Measurements from ENCODE around the gene KRTAP12-4.
"Not testable (repeated sequence)": the region's sequence is repeated elsewhere in the genome, so short reads cannot be mapped to it uniquely, and the experiment has no call there.

Gene KRTAP12-4, protein sequence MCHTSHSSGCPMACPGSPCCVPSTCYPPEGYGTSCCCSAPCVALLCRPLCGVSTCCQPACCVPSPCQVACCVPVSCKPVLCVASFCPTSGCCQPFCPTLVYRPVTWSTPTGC

DNA sequence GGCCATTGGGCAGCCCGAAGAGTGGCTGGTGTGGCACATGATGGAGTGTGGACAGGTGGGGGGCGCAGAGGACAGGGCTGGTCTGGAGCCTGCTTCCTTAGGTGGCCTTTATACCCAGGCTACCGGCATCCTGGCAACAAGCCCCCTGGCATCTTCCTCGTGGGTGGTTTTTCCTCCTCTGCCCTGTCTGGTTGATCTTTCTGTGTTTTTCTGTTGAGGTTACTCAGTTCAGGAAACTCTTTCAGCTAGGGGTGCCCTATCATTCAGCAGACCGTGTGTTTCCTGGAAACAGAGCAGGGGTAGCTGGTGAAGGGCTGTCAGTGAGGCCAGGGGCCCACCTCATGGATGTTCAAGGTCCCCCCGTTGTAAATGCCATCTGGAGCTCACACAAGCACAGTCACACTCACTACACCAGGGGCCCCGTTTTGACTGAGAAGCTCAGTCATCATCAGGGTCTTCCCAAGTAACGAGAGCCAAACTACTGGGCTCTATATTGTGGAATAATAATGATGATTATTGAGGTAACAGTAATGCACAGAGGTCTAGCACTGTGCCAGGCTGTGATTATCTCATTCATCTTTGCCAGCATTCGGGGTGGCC is at the start of gene KRTAP12-4:
KRTAP12-4 (minus strand) TSS at position 84 of the 600 bp plus-strand sequence; CDS start at position 39, 45 bp downstream.
- no peak for DNase-seq

GRCh38 chr21:44703731-44704635 is 49.5 kb upstream of the KRTAP12-4 start:
- no peak for DNase-seq

GRCh38 chr21:44702973-44703730 is 48.7 kb upstream of the KRTAP12-4 start:
- DNase-seq: no peak

GRCh38 chr21:44702111-44702972 is 47.9 kb upstream of the KRTAP12-4 start:
- DNase-seq: no peak

DNA sequence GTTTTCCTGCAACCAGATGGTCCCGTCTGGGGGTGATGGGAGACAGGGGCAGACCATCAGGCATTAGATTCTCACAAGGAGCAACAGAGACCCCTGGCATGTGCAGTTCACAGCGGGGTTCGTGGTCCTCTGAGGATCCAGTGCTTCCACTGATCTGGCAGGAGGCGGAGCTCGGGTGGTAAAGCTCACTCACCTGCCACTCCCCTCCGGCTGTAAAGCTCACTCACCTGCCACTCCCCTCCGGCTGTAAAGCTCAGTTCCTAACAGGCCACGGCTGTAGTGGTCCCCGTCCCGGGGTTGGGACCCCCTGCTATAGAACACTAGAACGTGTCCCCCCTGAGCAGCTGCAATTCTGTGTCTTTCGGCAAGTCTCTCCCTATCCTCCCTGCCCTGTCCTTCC is 47.1 kb upstream of the KRTAP12-4 start:
- DNase-seq: no peak

DNA sequence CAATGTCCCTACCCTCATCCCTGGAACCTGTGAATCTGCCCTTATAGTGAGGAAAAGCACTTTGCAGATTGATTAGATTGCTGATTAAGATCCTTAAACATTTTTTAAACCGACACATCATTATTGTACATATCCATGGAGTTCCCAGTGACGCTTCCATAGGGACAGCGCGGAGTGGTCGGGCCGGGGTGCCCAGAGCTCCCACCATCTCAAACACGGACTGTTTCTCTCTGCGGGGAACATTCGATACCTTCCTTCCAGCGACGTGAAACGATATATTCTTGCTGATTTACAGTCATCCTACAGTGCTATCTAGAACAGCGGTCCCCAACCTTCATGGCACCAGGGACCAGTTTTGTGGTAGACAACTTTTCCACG is 46.6 kb upstream of the KRTAP12-4 start:
- no peak for DNase-seq

DNA sequence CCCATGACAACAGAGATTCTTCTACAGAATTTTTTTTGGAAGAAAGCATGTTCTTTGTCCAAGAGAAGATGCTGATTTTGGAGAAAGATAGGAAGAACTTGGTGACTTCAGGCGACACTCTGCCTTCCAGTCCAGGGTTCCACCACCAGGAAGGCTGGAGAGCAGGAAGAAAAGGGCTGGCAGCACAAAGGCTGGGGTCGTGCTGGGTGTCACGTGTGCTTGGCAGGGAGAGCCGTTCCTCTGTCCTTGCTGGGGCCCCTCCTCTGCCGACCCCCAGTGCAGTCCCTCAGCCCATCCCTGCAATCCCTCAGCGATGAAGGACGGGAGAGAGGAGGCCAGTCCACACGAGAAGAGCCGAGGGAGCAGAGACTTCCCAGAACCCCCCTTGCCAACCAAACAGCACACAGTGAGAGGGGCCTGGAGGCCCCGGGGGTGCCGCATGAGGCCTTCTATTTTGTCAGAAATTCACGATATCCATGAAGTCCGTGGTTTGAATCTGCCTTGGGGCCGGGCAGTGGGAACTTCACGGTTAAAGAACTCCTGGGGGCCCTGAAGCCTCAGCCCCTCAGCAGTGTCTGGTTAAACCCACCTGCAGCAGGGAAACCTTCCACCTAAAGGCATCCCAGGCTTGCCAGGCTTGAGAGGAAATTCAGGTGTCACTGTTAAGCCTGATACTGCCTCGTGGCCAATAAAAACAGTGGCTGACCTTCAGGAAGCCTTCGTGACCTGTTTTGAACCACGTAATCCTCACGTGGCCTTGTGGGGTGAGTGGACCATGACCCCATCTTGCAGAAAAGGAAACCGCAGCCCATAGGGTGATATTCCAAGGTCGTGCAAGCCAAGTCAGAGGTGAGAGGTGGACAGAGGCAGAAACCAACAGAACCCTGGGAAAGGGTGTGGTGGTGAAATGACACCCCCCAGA is 45.9 kb upstream of the KRTAP12-4 start:
- DNase-seq: no peak

DNA sequence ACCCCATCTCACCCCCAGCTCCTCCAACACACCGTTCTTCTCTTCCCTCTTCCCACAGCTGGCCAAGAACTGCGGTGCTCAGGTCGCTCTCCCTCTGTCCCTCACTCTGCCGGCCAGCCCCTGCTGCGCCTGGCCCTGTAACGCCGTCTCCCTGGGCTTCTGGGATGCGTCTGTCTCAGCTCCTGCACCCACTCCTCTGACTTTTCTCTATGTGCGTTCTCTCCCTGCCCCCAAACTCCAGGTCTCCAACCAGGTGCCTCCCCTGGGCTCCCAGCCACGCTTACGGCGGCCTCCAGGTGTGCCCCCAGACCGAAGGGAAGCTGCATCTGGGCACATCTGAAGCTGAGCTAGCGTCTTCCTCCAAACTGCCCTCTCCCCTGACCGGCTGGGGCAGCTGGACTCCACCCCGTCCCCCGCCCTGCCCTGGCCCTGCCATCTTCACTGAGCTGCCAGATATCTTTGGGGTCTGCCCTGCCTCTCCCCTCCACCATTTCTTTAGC is 45.1 kb upstream of the KRTAP12-4 start:
- no peak for DNase-seq

DNA sequence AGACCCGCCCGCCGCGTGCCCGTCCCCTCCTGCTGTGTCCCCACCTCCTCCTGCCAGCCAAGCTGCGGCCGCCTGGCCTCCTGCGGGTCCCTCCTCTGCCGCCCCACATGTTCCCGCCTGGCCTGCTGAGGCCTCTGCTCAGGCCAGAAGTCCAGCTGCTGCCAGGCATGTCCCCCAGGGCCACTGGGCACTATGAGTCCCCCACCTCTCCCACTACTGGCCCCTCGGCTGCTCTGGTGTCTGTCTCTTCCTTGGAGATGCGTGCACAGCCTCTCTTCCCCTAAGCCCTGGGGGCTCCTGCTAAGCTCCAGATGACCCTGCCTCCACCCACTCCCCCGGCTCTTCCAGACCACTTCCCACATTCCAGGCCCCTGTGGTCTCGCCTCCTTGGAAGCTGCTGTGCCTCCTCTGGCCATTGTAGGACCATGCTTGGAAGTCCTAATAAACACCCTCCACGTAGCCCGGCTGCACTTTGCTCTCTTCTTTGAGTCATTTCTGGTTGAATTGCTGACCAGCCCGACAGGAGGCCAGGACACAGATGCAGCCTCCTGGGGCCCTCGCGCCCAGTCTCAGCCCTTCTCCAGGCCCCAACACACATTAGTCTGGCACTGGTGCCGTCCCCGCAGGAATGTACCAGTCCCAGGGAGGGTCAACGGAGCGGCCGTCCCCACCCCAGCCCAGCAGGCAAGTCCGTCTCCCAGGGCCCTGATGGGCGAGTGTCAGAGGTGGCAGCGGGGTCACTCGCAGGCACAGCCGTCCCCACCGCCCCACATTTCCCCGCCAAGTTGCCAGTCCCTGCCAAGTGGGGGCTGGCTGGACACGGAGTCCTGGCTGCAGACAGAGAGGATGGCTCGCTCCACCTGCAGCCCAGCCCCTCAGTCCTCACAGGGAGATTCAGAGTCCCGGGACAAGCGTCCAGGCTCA is 43.6 kb upstream of the KRTAP12-4 start:
- DNase-seq: no peak

DNA sequence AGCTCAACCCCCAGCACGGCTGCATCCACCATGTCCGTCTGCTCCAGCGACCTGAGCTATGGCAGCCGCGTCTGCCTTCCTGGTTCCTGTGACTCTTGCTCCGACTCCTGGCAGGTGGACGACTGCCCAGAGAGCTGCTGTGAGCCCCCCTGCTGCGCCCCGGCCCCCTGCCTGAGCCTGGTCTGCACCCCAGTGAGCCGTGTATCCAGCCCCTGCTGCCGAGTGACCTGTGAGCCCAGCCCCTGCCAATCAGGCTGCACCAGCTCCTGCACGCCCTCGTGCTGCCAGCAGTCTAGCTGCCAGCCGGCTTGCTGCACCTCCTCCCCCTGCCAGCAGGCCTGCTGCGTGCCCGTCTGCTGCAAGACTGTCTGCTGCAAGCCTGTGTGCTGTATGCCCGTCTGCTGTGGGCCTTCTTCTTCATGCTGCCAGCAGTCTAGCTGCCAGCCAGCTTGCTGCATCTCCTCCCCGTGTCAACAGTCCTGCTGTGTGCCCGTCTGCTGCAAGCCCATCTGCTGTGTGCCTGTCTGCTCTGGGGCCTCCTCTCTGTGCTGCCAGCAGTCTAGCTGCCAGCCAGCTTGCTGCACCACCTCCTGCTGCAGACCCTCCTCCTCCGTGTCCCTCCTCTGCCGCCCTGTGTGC is 42.8 kb upstream of the KRTAP12-4 start, which contains the start of gene KRTAP10-12:
KRTAP10-12 (plus strand) TSS at position 1 of the 639 bp plus-strand sequence; CDS start at position 31, 30 bp downstream.
- not testable (repeated sequence) for DNase-seq

- no peak for DNase-seq
Observed at GRCh38 chr21:44696572-44696971, 42.1 kb upstream of the KRTAP12-4 start.

GRCh38 chr21:44695641-44696040 is 41.2 kb upstream of the KRTAP12-4 start:
- no peak for DNase-seq

- no peak for DNase-seq
Observed at GRCh38 chr21:44695184-44695583, 40.7 kb upstream of the KRTAP12-4 start.

DNA sequence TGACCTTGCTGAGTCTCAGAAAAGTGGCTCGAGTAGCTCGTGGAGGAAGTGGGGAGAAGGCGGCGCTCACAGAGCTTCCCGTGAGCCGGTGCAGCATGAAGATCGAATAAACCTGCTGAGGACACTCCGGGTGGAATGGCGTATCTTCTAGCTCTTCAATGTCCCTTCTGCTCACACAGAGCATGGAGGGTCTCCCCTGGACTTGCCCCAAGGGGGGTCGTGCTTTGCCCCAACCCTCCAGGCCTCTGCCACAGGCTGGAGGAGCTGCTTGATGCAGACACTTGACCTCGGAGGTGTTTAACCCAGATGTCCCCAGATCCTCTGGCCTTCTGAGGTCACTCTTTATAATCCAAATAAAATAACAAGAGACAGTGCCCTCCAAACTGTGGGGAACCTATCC is 40.3 kb upstream of the KRTAP12-4 start:
- no peak for DNase-seq

DNA sequence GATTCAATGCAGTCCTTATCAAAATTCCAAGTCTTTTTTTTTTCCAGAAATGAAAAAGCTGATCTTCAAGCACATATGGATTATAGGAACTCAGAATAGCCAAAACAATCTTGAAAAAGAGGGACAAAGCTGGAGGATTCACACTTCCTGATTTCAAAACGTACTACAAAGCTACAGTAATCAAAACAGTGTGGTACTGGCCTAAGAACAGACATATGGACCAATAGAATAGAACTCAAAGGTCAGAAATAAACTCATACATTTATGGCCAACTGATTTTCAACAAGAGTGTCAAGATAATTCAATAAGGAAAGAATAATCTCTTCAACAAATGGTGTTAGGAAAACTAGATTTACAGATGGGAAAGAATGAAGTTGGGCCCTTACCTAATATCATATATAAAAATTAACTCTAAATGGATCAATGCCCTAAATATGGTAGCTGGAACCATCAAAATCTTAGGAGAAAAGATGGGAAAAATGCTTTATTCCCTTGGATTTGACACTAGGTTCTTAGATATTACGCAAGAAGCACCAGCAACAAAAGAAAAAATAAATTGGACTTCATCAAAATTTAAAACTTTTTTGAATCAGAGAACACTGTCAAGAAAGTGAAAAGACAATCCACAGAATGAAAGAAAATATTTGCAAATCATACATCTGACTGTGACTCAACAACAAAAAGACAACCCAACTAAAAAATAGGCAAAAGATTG is 38.5 kb upstream of the KRTAP12-4 start:
- DNase-seq: no peak

GRCh38 chr21:44691686-44692085 is 37.2 kb upstream of the KRTAP12-4 start:
- no peak for DNase-seq

DNA sequence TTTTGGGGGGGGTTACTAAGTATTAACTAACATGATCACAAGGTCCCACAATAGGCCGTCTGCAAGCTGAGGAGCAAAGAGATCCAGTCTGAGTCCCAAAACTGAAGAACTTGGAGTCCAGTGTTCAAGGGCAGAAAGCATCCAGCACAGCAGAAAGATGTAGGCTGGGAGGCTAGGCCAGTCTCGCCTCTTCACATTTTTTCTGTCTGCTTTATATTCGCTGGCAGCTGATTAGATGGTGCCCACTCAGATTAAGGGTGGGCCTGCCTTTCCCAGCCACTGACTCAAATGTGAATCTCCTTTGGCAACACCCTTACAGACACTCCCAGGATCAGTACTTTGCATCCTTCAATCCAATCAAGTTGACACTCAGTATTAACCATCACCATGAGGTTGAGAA is 35.3 kb upstream of the KRTAP12-4 start:
- DNase-seq: not testable (repeated sequence)

- peak; percentile 38 for DNase-seq
Observed at GRCh38 chr21:44687671-44688070, 33.2 kb upstream of the KRTAP12-4 start.
